OCI-M1 (cell line): ENCODE measurements around the gene TOR3A.

Source experiments
- DNase-seq: peaks from one replicate; lab custom pipeline; 2025; lab: John Stamatoyannopoulos, UW

The TOR3A gene

DNA sequence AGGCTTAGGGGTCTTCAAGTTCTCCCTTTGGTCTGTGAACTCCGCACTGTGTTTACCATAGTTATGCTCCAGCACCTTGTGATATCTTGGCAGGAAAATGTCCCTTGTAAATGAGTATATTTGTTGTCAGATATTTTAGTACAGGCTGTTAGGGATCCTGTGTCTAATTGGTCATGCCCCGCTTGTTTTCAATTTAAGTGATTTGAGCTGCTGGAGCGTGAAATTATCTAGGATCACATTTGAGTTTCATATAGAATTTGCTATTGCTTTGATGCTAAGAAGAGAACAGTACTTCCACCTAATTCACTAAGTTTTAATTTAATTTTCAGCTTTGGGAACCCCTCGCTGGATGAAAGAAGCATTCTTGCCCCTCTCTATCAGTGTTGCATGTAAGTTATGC lies 15.4 kb upstream of the TOR3A start:
- DNase-seq = no peak

DNA sequence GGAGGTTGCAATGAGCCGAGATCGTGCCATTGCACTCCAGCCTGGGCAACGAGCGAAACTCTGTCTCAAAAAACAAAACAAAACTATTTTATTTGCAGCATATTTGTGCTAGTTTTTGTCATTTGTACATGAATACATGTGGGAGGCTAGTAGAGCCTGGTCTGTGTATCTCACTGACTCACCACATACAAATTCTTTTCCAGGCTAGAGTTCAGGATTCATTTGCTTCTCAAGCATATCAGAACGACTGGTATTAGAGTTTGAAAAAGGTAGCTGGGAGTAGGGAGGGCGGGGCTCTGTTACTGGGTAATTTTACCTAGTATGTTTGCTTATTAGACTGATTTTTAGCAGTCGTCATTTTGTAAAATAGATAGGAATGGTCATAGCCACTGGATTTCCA lies 4.5 kb upstream of the TOR3A start:
- no peak for DNase-seq

DNA sequence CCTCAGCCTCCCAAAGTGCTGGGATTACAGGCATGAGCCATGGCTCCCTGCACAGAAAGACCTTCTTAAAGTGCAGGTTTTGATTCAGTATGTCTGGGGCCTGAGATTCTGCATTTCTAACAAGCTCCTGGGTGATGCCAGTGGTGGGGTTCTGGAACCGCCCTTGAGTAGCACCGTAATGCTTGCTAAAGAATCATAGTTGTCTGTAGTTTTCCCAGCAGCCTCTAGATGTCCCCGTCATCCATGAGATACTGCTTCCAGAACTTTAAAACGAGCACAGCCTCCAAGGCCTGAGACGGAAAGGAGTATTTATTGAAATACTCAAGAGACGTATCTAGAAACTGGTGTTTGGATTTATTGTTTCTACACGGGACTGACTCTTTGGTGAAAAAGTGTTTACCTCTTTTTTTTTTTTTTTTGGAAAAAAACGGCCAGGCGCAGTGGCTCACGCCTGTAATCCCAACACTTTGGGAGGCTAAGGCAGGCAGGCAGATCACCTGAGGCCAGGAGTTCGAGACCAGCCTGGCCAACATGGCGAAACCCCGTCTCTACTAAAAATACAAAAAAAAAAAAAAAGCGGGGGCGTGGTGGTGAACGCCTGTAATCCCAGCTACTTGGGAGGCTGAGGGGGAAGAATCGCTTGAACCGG lies 2.6 kb upstream of the TOR3A start:
- DNase-seq = peak; percentile 89

DNA sequence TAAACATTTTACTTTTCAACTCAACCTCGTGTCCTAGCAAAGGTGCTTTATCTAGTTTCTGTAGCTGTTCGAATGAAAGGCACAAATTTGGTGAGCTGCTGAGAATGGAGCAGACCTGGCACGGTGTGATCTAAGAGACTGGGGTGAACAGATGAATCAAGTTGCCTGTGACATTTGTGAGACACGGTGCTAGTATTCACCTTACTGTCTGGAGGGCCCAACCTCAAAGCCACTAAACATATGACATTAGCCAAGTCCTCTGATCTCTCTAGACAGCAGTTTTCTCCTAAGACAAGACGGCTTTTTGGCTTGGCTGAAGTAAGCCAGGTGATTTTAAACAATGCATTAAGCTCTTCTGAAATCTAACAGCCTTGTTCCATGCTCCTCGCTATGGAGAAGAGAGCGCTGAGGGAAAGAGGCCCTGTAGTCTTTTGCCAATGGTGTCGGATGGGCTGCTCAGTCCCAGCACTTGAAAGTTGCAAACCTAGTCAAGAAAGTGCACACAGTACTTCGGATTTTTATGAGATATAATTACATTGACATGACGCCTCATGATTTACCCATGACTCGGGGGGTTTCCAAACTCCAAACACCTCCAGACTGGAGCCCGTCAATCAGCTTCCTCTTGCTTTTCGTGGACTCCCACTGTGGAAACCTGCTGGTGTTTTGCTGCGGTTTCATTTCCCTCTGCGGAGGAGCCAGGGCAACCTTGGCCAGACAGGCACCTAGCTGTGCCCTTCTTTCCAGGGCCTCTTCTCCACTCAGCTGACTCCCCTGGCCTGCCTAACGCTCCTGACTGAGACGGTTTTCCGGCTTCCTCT lies 794 bp upstream of the TOR3A start:
- peak; percentile 69 for DNase-seq

DNA sequence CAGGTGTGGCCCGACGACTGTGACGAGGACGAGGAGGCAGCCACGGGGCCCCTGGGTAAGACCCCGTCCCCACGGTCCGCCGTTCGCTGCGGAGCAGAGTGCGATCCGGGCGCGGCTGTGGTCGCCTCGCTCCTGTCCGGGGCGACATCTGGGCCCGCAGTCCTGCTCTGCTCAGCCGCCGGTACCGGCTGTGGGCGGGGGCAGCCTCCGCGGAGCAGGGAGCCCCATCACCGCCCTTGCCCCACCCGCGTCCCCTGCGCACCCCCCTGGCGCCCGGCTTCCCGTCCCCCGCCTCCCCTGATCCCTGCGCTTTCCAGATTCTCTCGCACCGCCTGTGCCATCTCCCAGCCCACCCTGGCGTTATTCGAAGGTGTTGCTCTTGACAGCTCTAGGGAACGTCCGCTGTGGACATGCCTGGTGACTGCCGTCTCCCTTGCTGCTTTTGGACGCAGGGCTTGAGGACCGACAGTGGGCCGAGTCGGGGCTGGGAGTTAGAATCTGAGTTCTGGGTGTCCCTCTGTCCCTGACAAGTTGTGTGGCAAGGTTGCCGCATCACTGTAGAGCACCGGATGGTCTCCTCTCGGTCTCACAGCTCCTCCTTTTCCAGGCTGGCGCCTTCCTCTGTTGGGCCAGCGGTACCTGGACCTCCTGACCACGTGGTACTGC lies 596 bp downstream of the TOR3A start:
- peak; percentile 74 for DNase-seq

DNA sequence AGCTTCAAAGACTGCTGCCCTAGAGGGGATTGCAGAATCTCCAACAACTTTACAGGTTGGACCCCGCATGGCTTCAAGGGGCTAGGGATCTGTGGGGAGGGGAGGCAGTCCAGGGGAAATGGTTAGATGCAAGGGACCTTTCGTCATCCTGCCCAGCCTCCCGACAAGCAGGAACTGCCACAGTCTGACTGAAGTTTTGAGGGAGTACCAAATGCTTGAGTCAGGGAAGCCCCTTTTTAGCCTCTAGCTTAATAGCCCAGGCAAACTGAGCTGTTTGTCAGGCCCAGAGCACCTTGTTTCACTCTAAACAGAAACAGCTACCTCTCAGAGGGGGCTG lies 1.1 kb downstream of the TOR3A start:
- peak; percentile 74 for DNase-seq

DNA sequence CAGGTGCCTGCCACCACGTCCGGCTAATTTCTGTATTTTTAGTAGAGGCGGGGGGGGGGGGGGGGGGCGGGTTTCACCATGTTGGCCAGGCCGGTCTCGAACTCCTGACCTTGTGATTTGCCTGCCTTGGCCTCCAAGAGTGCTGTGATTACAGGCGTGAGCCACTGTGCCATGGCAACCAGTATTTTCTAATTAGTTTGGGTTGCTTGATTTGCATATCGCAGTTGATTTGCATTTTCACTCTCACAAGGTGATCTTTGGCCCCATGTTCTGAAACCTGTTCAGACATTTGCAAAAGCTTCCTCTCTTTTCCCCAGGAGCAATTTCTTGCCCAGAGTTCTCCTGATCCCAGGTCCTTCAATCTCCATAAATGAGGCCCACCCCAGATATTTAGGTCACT lies 1.7 kb downstream of the TOR3A start:
- DNase-seq = no peak

DNA sequence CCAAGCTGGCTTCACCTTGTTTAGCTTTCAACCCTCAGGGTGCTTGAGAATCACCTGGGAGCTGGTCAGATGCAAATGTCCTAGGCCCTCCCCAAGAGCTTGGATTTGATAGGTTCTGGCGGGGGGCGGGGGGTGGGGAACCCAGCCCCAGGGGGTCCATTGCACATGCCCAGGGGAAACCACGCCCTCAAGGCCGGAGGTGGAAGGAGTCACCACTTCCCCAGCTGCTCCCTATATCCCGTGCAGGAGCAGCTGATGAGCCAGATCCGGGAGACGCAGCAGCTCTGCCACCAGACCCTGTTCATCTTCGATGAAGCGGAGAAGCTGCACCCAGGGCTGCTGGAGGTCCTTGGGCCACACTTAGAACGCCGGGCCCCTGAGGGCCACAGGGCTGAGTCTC lies 5.8 kb downstream of the TOR3A start:
- DNase-seq = no peak

DNA sequence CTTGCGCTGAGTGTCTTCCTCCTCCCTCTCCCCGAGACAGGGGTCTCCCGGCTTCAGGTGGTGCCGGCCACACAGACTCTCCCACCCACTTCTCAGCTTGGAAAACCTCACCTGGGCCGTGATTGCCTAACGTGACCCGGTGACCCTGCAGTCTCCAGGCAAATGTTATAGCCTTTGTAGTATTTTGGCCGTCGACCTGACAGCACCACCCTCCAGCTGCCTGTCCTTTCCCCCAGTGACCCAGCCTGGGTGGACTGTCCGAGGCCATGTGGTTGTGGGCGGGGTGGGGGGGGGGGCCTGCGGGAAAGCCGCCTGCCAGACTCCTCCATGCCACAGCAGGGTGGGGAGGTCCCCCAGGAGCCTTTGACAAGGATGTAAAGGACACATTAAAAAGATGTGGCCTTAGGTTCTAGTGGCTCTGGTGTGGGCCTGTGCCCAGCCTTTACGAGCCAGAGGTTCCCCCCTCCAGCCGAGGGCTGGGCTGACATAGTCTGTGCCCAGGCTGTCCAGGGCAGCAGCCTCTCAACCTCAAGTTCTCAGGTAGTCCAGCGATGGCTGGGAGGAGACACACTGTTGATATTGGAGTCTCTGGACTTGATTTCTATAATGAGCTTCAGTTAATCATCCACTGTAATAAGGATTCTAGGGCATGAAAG lies 8.1 kb downstream of the TOR3A start:
- DNase-seq = no peak

DNA sequence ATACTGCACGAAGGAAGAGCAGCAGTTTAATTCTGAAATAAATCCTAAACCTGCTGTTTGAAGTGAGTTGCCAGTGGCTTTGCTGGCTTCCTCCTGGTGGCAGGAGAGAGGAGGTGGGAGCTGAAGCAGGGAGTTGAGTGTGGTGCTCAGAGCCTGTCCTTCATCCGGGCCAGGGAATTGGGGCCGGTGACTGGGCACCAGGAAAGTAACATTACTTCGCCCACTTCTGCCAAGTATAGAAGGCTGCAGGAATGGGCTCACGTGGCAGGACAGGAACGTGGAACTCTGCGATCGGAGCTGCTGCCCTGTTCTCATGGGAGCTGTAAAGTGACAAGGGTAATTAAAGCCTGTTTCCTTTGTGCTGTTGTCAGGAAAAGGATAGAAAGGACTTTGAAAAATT lies 8.7 kb downstream of the TOR3A start:
- DNase-seq = no peak

DNA sequence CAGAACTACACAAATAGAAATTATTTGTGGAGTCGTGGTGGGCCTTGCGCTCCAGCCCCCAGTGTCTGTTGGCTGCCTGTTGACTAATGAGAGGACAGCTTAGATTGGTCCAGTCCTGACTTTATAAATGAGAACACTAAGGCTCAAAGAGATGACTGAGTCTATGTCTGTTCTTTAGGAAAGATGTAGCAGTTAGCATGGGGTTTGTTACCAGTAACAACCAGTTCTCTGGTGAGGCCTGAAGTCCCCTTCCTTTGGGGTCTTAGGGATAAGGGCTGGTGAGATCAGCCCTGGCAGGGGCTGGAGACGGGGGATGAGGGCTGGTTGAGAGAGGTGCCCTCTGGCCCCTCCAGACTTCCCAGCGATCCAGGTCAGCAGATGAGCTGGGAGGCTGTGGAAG lies 9.1 kb downstream of the TOR3A start:
- DNase-seq = no peak

DNA sequence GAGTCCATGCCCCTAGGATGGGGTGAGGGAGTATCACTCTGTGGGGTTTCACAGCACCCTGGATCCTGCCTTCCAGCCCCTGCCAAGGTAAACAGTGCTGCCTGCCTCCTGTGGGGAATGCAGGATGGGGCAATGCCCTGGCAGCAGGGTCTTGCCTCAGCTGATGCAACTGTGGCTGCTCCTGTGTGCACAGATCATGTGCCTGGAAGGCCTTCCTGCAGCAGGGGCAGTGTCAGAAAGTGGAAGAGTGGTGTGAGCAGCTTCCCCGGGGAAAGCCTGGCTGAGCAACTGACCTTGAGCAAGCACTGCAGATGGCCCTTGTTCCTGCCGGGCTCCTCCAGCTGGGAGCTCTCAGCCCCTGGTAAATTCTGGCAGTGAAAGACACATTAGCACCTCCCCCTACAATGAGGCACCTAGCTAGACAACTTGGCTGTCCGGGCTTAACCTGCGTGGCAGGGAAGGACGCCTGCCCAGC lies 9.9 kb downstream of the TOR3A start:
- DNase-seq = no peak

DNA sequence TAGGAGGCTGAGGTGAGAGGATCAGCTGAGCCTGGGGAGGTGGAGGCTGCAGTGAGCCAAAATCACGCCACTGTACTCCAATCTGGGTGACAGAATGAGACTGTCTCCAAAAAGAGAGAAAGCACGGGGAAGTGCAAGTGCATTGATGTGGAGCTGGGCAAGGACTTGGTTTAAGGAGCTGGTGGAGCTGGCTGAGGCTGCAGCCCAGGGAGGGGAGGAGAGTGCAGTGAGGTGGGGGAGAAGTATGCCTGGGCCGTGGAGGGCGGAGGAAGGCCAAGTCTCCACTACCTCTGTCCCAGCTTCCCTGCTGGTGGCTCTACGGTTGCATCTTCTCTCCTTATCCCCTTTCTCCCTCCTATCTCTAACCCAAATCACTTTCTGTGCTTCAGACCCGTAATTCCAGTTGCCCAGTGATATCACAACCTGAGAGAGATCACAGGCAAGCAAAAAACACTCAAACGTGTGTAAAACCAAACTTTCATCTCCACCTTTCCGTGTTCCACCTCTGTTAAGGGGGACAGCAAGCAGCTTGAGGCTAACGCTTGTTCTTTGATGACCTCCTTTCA lies 11.1 kb downstream of the TOR3A start:
- no peak for DNase-seq

DNA sequence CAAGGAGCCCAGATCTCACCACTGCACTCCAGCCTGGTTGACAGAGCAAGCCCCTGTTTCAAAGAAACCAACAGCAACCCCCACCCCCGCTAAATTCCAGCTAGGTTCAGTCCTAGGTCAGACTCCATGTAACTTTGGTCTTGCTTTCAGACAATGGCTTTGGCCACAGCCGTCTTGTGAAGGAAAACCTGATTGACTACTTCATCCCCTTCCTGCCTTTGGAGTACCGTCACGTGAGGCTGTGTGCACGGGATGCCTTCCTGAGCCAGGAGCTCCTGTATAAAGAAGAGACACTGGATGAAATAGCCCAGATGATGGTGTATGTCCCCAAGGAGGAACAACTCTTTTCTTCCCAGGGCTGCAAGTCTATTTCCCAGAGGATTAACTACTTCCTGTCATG lies 12.9 kb downstream of the TOR3A start:
- DNase-seq = no peak

DNA sequence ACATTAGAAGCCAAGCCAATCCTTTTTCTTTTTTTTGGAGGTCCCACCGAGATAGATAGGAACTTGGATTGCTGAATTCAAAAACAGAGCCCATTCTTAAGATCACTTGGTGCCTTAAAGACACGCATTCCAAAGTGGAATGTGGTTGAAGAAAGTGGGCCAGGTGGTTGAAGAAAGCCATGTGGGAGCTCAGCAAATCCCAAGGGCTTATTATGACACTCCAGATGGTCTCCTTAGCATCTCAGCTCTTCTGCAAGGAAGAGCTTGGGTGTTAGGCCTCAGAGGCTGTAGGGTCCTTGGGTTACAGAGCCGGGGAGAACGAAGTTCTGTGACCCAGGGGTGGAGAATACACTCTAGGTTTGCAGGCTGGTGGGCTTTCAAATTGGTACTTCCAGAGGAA lies 13.5 kb downstream of the TOR3A start:
- DNase-seq = no peak

DNA sequence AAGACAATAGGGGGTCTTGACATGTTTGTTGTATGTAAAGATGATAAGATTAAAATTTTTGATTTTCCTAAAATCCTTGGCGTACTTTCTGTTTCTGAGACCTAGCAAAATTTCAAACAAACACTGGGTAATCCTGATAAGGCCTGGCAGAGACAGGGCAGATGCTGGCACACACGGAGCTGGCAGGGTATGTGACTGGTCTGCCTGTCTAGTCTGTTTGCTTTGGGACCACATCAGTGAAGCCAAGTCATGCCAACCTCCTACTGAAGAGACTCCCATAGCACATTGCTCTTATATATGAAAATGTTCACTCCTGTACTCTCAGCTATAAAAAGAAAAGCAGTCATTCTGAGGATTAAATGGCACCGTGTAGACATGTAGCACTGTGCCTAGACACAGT lies 14.1 kb downstream of the TOR3A start:
- no peak for DNase-seq

DNA sequence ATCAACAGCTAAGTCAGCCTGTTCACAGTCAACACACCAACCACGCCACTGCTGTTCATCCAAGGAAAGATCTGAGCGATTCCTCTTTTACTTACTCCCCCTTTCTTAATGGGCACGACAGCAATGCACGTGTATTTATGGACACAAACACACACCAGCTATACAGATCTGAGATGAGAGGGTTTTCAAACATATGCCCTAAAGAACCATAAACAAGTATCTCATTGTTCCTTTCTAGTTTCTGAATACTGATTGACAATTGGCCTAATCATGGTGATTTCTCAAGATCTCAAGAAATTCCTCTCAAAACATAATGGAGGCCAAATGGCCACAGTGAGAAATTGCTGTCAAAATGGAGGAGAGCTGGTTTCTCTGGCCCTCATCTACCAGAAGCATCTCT lies 18.0 kb downstream of the TOR3A start:
- no peak for DNase-seq

DNA sequence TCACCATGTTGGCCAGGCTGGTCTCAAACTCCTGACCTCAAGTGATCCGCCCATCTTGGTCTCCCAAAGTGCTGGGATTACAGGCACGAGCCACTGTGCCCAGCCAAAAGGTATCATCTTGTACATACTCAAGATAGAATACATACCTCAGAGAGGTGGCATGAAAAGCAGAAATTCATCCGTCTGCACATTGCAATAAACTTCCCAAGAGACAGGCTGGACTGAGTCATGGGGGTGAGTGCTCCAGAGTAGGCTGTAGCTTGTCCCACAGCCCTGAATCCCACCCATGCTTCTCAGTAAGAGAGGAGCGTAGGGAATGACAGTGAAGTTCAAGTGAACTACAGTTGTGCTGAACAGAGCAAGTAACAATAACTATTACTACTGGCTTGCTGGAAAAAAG lies 19.7 kb downstream of the TOR3A start:
- no peak for DNase-seq

DNA sequence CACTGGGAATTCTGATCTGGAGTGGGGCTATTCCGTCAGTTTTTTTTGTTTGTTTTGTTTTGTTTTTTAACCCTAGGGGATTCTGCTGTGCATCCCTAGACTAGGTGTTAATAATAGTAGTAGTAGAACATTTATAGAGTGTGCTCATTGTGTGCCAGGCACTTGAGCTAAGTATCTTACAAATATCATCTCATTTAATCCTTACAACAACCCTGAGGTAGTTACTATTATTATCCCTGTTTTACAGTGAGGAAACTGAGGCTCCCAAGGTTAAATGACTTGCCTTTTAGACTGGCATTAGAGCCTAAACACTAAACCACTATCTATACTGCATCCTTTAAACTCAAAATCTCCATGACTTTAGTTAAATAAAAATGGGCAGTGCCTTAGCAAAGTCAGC lies 22.1 kb downstream of the TOR3A start:
- DNase-seq = no peak

DNA sequence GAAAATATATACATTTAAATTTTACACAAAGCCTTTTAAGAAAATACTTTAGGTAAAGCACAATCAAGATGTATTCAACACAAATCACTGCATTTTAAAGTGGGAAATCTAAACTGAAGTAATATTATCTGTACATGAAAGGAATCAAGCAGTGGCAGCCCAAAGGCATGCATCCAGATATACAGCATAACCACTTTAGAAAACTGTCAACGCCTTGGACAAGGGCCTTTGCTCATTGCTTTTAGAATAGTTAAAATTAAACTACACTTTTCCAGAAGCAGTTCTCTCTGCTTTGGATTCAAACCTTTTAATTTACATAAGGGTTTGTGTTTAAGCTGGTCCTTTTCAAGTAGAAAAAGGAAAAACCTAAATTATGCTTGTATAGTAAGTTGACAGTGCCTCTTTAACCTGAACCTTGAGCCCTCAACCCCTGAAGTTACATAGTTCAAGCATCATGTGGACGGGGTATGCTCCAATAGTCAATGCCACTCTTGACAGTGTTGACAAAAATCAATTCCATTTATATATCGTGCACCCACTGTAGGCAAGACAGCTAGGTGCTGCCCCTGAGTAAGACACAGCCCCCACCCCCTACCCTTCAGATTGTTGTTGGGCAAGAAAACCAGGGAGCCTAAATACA lies 22.9 kb downstream of the TOR3A start:
- DNase-seq = no peak

DNA sequence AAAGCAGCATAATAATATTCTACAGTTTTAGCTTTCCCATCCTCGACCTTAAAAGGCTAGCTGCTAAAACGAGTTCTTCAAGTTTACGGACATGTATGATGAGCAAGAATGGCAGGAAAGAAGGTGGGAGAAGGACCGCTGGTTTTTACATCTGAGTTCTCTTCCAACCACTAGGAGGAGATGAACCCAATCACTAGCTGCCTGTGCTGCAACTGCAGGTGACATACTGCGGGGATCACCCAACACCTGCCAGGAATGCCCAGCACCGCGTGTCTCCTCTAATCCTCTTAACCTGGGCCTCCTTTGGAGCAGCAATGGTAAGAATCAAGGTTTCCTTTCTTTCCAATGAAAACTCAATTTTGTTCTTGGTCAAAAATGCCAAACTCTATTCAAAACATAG lies 23.5 kb downstream of the TOR3A start:
- DNase-seq = no peak
